ENCODE results near the gene SGIP1. TPM values are rescaled to one million over a fixed set of nuclear protein-coding genes. Genes with fewer than 3 reads are reported as not detected.

Gene SGIP1
- total and polyA plus RNA-seq, 7 donors, result under 0.01 to 14.1 (median 7.3) TPM; not detected in 1

GRCh38 chr1:66570196-66570595, 36.2 kb downstream of the SGIP1 start:
- H3K27ac ChIP-seq, result no peak overlapping the region
- no peak overlapping the region for H3K4me3 ChIP-seq
- H3K27me3 ChIP-seq, result no peaks in the 10 kb centered on the region
- H3K4me1 ChIP-seq, result no peaks in the 10 kb centered on the region
- intact Hi-C loops (cut with DNase I), result no loop called here
- no peaks in the 10 kb centered on the region for H3K9me3 ChIP-seq
- no peak for DNase-seq
- TF ChIP-seq POLR2AphosphoS5 (IDR thresholded peaks at IDR 0.05) (no peak), EP300 (IDR thresholded peaks at IDR 0.05) (no peak), POLR2A (IDR thresholded peaks at IDR 0.05) (no peak)
- TF ChIP-seq, protein P1, sequence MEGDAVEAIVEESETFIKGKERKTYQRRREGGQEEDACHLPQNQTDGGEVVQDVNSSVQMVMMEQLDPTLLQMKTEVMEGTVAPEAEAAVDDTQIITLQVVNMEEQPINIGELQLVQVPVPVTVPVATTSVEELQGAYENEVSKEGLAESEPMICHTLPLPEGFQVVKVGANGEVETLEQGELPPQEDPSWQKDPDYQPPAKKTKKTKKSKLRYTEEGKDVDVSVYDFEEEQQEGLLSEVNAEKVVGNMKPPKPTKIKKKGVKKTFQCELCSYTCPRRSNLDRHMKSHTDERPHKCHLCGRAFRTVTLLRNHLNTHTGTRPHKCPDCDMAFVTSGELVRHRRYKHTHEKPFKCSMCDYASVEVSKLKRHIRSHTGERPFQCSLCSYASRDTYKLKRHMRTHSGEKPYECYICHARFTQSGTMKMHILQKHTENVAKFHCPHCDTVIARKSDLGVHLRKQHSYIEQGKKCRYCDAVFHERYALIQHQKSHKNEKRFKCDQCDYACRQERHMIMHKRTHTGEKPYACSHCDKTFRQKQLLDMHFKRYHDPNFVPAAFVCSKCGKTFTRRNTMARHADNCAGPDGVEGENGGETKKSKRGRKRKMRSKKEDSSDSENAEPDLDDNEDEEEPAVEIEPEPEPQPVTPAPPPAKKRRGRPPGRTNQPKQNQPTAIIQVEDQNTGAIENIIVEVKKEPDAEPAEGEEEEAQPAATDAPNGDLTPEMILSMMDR (IDR thresholded peaks at IDR 0.05), result no peak
- H3K36me3 ChIP-seq, result no peaks in the 10 kb centered on the region

DNA sequence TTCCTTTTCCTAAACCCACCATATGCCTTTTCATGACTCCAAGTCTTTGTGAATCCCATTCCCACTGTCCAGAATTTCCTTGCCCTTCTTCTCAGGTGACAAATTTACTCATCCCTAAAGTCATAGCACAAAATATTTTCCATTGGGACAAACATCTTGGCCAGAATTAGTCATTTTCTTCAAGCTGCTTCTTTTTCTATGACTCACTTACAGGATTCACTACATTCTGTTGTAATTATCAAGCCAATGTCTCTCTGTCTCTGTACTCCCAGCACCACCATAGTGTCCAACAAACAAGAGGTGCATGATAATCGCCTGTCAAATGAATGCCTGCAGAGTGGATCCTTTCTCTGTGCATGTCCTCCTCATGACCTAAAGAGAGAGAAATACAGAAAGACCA, 37.8 kb downstream of the SGIP1 start:
- no peak for TF ChIP-seq POLR2A (IDR thresholded peaks at IDR 0.05)
- TF ChIP-seq, protein P1 (IDR thresholded peaks at IDR 0.05), result no peak
- no peak for TF ChIP-seq EP300 (IDR thresholded peaks at IDR 0.05)
- no peak for TF ChIP-seq POLR2AphosphoS5 (IDR thresholded peaks at IDR 0.05)
- 76 to 90% methylated on average over 1 of the region's 1 CpG for WGBS, 2 donors
- Histone ChIP-seq H3K4me3 (no peak overlapping the region), H3K36me3 (no peaks in the 10 kb centered on the region), H3K9me3 (no peaks in the 10 kb centered on the region), H3K27me3 (no peaks in the 10 kb centered on the region), H3K4me1 (no peaks in the 10 kb centered on the region), H3K27ac (no peak overlapping the region)
- intact Hi-C loops (cut with DNase I), result no loop called here
- no peak for DNase-seq

DNA sequence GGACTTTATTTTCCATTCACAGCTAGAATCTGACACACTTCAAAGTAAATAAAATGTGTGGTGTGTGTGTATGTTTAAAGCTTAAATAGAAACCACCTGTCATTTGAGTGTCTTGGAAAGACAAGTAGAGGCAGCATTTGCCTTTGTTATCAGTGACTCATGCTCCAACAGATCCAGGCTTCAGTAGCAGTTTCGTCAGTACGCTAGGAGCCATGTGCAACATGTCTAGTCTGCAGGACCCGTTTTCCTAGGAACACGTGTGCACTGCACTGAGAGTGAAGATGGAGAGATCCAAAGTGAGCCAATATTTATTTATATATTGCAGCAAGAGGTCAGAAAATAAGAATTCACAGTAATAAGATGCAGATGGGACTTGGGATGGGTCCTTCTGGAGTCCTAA, 41.8 kb downstream of the SGIP1 start:
- Histone ChIP-seq H3K27ac (no peak overlapping the region), H3K4me1 (no peaks in the 10 kb centered on the region), H3K36me3 (no peaks in the 10 kb centered on the region), H3K9me3 (no peaks in the 10 kb centered on the region), H3K27me3 (no peaks in the 10 kb centered on the region), H3K4me3 (no peak overlapping the region)
- DNase-seq, result peak; percentile 67
- TF ChIP-seq POLR2AphosphoS5 (IDR thresholded peaks at IDR 0.05), result peak in 2 of 4 donors; percentile 12 to 29
- no peak for TF ChIP-seq POLR2A (IDR thresholded peaks at IDR 0.05)
- intact Hi-C loops (cut with DNase I), result no loop called here
- 69 to 82% methylated on average over 4 of the region's 4 CpGs for WGBS, 2 donors

DNA sequence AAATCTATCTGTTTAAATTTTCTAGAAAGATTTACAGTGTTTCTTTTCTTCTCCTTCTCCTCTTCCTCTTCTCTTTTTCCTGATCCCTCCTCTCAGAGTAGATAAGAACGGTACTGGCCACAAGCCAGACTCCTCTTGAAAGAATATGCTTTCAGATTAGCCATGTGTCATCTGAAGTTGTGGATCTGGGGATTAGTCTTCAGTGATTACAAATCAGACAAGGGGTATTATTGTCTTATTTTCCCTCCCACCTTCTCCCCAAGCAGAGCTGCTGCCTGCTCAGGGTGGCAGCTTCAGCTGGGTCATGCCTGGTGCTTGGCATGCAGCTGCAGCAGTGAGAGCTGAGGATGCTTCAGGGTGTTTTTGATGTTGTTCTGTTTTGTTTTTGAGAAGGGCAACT, 42.7 kb downstream of the SGIP1 start:
- Histone ChIP-seq H3K27ac (no peak overlapping the region), H3K36me3 (no peaks in the 10 kb centered on the region), H3K4me3 (no peak overlapping the region), H3K9me3 (no peaks in the 10 kb centered on the region), H3K27me3 (no peaks in the 10 kb centered on the region), H3K4me1 (no peaks in the 10 kb centered on the region)
- no peak for TF ChIP-seq POLR2A (IDR thresholded peaks at IDR 0.05)
- no peak for TF ChIP-seq POLR2AphosphoS5 (IDR thresholded peaks at IDR 0.05)
- no peak for TF ChIP-seq EP300 (IDR thresholded peaks at IDR 0.05)
- TF ChIP-seq, protein P1 (IDR thresholded peaks at IDR 0.05), result no peak
- no peak for DNase-seq
- intact Hi-C loops (cut with DNase I), result no loop called here
- 13 to 33% methylated on average over 1 of the region's 1 CpG for WGBS, 2 donors

GRCh38 chr1:66578841-66579240, 44.9 kb downstream of the SGIP1 start:
- H3K27me3 ChIP-seq, result no peaks in the 10 kb centered on the region
- WGBS, 2 donors, result 0 to 57% methylated on average over 1 of the region's 1 CpG
- TF ChIP-seq POLR2A (IDR thresholded peaks at IDR 0.05), result no peak
- TF ChIP-seq, protein P1 (IDR thresholded peaks at IDR 0.05), result no peak
- no peak for TF ChIP-seq EP300 (IDR thresholded peaks at IDR 0.05)
- no peak for TF ChIP-seq POLR2AphosphoS5 (IDR thresholded peaks at IDR 0.05)
- no peak for DNase-seq
- no peaks in the 10 kb centered on the region for H3K4me1 ChIP-seq
- H3K27ac ChIP-seq, result no peak overlapping the region
- H3K4me3 ChIP-seq, result no peak overlapping the region
- H3K9me3 ChIP-seq, result no peaks in the 10 kb centered on the region
- no peaks in the 10 kb centered on the region for H3K36me3 ChIP-seq
- intact Hi-C loops (cut with DNase I), result no loop called here

Measured in sigmoid colon (tissue), 7 donors.